Measurements from ENCODE around the gene WWOX. TPM values are rescaled to one million over a fixed set of nuclear protein-coding genes. Genes with fewer than 3 reads are reported as not detected.

The WWOX gene
- total and polyA plus RNA-seq, 2 of the 13 experiments (the other 11 are each of a cell fraction or from before 2014, with no cell fraction given): 9.1 to 37.4 TPM

GRCh38 chr16:78460428-78460827 is 361.0 kb downstream of the WWOX start (continued):
- TF ChIP-seq SNAPC4 (CRISPR knock-in tag; IDR thresholded peaks at IDR 0.05) (no peak), ZHX1 (CRISPR knock-in tag; IDR thresholded peaks at IDR 0.05; ENCODE audit: low read depth) (no peak), CENPBD1 (CRISPR knock-in tag; IDR thresholded peaks at IDR 0.05; ENCODE audit: borderline replicate concordance, low read depth) (no peak), PAX8 (CRISPR knock-in tag; IDR thresholded peaks at IDR 0.05; ENCODE audit: borderline replicate concordance) (no peak), HDAC1 (CRISPR knock-in tag; IDR thresholded peaks at IDR 0.05) (no peak), ZNF747 (CRISPR knock-in tag; IDR thresholded peaks at IDR 0.05; ENCODE audit: borderline replicate concordance) (no peak), CBX2 (IDR thresholded peaks at IDR 0.05; ENCODE audit: low read depth, low read length) (no peak), CBX2 (CRISPR knock-in tag; IDR thresholded peaks at IDR 0.05; ENCODE audit: low read depth) (no peak), DNMT3B (CRISPR knock-in tag; conservative IDR thresholded peaks at IDR 0.05) (no peak), ZBTB25 (CRISPR knock-in tag; IDR thresholded peaks at IDR 0.05) (no peak), TGIF2 (CRISPR knock-in tag; IDR thresholded peaks at IDR 0.05) (no peak), ARHGAP35 (CRISPR knock-in tag; IDR thresholded peaks at IDR 0.05; ENCODE audit: borderline replicate concordance) (no peak), ELF1 (CRISPR knock-in tag; IDR thresholded peaks at IDR 0.05) (no peak), ZBTB1 (CRISPR knock-in tag; IDR thresholded peaks at IDR 0.05; ENCODE audit: borderline replicate concordance) (no peak), ZNF567 (CRISPR knock-in tag; IDR thresholded peaks at IDR 0.05; ENCODE audit: borderline replicate concordance) (no peak), ZFP82 (CRISPR knock-in tag; IDR thresholded peaks at IDR 0.05; ENCODE audit: borderline replicate concordance) (no peak), ZSCAN21 (CRISPR knock-in tag; IDR thresholded peaks at IDR 0.05; ENCODE audit: borderline replicate concordance) (no peak), TRIM22 (IDR thresholded peaks at IDR 0.05) (no peak), PLRG1 (conservative IDR thresholded peaks at IDR 0.05) (no peak)
